NCI-H69 (cell line): ENCODE data around the gene SLC2A6.
"Not testable (repeated sequence)": the region's sequence is repeated elsewhere in the genome, so short reads cannot be mapped to it uniquely, and the experiment has no call there.

Experiments
- DNase-seq: peaks from one replicate; lab custom pipeline; 2025; lab: John Stamatoyannopoulos, UW

The SLC2A6 gene

DNA sequence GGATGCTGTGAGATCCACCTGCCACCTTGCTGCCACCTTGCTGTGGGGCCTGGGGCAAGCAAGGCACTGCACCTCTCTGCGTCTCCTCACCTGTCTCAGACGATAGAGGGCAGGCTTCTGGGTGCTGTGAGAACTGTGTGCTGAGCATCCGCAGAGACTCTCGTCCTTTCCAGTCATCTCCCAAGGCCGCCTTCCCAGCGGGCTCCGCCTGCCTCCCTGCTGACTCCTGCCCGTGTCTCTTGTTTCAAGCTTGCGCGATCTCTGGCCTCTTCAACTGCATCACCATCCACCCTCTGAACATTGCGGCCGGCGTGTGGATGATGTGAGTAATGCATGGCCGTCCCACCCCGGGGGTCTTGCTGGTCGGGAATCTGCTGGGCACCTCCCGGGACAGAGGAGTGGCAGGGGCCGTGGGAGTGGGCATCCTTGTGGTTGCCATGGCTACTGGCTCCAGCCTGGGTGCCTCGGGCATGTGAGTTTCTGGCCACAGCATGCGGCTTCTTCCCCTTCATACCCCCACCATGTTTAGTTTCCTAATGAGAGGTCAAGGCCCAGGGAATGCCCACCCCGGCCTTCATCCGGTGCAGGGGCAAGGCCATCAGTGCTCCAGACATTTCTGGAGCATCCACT lies 15.6 kb downstream of the SLC2A6 start:
- DNase-seq: peak; percentile 27

DNA sequence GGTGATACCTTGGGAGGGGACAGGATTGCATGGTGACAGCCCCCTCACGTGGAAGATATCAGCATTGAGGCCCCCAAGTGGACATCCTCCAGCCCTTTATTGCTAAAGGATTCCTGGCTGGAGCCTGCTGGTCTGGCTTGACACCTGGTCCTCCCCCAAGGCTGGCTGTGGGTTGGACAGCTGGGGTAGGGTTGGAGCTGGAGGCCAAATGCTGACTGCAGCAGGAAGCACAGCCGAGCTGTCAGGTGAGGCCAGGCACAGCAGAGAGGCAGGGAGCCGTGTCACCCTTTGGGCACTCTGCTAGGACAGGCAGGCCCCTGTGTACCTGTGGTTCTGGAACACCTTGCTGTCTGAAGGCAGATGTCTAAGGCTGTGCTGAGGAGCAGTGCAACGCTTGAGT lies 16.9 kb downstream of the SLC2A6 start:
- DNase-seq: peak; percentile 87

DNA sequence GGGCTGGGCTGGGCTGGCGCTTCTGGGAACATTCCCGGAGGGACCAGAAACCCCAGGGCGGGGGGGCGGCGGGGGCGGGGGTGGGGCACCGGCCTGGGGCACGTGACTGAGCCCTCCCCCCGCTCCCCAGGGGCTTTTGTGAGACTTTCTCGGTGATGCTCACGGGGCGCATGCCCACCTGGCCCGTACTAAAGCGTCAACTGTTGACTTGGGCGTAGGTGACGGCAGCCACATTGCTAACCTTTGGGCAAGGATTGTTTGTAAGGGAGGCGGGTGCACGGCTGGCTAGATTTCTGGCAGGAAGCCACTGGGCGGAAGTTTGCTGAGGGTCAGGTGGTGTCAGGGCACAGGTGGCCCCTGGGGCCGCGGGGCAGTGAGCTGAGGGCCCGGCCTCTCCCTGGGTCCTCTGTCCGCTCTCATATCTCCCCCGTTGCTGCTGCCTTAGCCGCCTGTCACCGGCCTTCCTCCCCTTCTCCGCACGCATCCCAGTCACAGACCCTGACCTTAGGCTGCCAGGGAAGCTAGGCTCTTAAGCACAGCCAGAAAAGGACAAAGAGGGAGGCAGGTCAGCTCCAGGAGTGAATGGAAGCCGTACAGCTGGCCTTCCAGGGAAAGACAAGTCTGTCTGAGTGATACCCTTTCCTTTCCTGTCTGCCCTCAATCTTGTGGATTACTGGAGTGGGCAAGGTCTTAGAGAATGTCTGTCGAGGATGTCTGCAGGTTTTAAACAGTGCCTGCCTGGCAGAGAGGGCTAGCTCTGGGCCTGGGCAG lies 18.3 kb downstream of the SLC2A6 start:
- DNase-seq: peak; percentile 93

DNA sequence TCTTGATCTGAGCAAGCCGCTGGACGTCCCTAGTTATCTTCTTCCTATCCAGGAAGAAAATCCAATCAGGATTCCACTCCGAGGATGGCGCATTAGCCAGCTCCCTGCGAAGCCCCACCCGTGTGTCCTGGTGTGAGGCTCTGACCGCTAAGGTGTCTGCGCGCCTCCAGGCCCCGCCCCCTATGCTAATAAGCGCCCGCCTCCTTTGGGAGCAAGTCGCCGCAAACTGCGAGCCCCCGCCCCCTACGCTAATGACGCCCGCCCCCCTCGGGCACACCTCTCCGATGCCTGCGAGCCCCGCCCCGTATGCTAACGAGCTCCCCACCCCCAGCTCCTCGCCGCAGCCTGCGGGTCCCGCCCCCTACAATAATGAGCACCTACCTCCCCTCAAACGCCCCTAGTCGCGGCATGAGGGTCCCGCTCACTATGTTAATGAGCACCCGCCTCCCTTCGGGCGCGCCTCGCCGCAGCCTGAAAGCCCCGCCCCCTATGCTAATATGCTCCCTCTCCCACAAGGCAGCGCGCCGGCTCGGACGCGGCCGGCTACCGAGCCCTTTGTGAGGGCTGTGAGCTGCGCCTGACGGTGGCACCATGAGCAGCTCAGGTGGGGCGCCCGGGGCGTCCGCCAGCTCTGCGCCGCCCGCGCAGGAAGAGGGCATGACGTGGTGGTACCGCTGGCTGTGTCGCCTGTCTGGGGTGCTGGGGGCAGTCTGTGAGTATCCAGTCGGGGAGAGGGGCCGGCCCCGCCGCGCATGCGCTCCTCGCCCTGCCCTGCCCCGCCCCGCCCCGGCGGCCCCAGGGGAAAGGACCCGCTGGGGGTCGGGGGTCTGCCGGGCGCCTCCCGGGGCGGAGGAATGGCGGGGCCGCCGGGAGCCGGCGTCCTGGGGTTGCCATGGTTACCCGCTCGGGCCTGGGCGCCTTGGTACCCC lies 19.2 kb downstream of the SLC2A6 start, which contains the start of gene CACFD1:
Gene CACFD1, plus strand, starts transcription at position 503 of the 929 bp plus-strand sequence. Its CDS starts 89 bp downstream, at position 592.
- peak; percentile 100 for DNase-seq

DNA sequence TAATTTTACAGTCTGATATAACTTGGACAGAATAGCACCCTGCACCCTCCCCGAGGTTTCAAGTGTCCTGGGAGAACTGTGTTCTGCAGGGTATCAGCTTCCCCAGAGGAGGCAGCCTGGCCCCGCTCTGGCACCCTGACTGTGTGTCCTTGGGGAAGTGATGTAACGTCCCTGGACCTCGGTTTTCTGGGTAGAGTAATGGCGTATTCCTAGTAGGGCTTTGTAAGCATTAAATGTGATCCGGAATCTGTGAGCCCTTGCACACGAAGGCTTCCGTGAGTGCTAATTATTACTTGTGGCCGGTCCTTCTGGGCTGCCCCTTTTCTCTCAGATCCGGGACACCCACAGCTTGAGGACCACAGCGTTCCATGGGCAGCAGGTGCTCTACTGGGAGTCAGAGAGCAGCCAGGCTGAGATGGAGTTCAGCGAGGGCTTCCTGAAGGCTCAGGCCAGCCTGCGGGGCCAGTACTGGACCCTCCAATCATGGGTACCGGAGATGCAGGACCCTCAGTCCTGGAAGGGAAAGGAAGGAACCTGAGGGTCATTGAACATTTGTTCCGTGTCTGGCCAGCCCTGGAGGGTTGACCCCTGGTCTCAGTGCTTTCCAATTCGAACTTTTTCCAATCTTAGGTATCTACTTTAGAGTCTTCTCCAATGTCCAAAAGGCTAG lies 20.1 kb downstream of the SLC2A6 start:
- peak; percentile 49 for DNase-seq

DNA sequence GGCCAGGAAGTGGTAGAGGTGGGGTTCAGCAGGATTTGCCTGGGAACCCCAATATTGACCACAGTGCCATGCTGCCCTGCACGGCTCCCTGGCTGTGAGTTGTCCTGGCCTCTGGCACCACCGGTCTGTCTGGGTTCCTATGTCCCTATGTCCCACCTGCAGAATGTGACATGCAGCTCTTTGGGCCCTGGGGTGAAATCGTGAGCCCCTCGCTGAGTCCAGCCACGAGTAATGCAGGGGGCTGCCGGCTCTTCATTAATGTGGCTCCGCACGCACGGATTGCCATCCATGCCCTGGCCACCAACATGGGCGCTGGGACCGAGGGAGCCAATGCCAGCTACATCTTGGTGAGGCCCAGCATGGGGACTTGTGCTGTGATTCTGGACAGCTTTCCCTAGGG lies 21.2 kb downstream of the SLC2A6 start:
- DNase-seq: no peak

DNA sequence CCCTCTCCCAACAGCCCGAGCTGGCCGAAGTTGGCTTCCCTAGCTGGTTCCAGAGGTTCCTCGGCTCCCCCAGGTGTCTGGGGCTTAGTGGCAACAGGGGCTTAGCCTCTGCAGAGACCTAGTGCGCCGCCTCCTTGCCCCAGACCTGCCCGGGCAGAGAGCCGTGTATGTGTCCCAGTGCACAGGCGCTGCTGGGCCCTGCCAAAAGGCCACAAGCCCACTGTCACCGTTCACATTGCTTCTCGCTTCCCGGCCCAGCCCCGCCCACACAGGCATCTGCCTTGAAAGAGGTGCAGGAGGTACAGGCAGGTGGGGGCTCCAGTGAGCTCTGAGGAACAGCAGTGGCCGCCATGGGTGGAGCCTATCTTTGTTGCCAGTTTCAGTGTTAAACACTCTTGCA lies 21.7 kb downstream of the SLC2A6 start:
- DNase-seq: no peak

DNA sequence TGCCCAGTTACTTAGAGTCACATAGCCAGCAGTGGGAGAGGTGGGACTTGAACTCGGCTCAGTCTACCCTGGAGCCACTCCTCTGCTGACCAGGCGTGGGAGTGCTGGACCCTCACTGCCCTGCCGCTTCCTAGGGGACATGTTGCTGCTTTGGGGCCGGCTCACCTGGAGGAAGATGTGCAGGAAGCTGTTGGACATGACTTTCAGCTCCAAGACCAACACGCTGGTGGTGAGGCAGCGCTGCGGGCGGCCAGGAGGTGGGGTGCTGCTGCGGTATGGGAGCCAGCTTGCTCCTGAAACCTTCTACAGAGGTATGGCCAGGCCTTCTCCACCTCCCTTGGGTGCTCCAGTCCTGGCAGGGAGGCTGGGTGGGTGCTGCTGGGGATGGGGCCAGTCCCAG lies 22.5 kb downstream of the SLC2A6 start:
- no peak for DNase-seq

DNA sequence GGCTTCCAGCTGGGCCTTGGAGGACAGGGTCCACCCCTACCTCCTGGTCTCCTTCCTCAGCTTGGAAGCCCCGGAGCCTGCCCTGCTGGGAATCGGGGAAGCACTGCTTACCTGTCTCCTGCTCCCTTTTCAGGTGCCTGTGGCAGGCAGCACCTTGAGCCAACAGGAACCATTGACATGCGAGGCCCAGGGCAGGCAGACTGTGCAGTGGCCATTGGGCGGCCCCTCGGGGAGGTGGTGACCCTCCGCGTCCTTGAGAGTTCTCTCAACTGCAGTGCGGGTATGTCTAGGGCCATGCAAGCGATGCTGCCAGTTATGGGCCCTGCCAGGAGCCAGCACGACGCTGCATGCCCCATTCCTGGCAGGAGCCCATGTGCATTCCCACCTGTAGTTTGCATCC lies 23.0 kb downstream of the SLC2A6 start:
- no peak for DNase-seq

DNA sequence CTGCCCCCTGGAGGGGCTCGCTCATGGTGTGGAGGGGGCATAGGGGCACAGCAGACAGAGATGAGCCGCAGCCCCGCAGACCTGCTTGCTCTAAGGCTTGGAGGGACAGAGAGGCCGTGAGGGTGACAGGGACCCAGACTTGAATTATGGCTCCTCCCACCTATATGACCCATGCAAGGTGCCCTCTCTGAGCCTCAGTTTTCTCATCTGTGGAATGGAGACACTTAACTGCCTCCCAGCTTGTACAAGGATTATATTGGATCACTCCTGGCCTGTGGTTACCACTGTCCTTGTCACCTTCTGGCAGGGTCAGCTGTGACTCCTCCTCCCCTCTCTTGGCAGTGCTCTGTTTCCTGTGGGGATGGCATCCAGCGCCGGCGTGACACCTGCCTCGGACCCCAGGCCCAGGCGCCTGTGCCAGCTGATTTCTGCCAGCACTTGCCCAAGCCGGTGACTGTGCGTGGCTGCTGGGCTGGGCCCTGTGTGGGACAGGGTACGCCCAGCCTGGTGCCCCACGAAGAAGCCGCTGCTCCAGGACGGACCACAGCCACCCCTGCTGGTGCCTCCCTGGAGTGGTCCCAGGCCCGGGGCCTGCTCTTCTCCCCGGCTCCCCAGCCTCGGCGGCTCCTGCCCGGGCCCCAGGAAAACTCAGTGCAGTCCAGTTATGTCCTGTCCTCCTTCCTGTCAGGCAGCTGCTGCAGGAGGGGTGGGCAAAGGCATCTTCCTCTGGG lies 23.8 kb downstream of the SLC2A6 start:
- DNase-seq: no peak

DNA sequence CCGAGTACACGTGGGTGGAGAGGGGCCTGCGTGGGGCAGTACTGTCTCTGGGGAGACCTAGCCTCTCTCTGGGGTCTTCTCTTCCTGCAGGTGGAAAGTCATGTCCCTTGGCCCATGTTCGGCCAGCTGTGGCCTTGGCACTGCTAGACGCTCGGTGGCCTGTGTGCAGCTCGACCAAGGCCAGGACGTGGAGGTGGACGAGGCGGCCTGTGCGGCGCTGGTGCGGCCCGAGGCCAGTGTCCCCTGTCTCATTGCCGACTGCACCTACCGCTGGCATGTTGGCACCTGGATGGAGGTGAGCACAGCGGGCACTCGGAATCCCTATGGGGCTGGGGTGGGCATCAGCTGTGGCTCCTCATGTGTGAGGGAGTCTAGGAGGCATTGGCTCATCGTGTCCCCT lies 24.6 kb downstream of the SLC2A6 start:
- no peak for DNase-seq

DNA sequence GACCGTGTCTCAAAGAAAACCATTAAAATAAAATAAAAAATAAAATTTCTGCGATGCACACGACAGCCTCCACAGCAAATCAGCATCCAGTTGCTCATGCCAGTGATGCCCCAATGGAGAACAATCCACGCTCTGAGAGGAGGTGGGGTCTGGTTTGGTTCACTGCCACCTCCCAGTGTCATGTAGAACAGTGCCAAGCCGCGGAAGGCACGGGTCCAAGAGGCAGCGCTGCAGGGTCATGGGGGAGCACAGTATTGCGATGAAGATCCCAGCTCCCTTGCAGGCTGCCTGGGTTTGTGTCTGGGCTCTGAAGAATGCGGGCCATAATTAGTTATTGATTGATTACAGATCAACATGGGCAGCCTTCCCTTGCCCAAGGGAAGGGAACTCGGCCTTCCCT lies 25.2 kb downstream of the SLC2A6 start:
- peak; percentile 45 for DNase-seq

DNA sequence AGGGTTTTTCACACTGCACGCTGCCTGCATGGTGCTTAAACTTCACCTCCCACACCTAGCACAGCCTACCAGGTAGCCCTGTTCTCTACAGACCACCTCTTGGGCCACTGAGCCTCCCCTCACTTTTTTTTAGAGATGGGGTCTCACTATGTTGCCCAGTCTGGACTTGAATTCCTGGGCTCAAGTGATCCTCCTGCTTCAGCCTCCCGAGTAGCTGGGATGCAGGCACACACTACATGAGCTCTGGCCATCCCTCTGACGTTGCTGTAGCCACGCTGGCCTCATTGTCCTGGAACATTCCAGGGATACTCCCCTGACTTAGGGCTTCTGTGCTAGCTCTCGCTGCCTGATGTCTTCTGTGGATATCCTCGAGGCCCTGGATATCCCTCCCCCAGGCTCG lies 26.3 kb downstream of the SLC2A6 start:
- DNase-seq: no peak

DNA sequence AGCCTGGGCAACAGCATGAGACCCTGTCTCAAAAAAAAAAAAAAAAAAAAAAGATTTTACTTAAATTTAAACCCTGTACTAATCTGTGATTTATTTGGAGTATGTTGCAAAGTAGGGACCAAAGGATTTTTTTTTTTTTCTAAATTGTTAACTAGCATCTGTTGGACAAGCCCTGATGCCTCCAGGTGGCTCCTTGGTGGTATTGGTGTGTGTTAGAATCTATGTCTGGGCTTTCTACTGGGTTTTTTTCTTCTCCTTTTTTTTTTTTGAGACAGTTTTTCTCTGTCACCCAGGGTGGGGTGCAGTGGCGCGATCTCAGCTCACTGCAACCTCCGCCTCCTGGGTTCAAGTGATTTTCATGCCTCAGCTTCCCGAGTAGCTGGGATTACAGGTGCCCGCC lies 27.0 kb downstream of the SLC2A6 start:
- DNase-seq: not testable (repeated sequence)

DNA sequence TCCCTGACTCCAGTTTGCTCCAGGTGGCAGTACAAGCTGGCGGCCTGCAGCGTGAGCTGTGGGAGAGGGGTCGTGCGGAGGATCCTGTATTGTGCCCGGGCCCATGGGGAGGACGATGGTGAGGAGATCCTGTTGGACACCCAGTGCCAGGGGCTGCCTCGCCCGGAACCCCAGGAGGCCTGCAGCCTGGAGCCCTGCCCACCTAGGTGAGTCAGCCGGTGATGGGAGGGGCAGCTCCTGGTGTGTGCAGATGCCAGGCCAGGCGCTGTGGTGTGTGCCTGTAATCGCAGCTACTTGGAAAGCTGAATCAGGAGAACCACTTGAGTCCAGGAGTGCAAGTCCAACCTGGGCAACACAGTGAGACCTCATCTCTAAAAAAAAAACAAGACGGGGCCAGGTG lies 29.1 kb downstream of the SLC2A6 start:
- peak; percentile 87 for DNase-seq

DNA sequence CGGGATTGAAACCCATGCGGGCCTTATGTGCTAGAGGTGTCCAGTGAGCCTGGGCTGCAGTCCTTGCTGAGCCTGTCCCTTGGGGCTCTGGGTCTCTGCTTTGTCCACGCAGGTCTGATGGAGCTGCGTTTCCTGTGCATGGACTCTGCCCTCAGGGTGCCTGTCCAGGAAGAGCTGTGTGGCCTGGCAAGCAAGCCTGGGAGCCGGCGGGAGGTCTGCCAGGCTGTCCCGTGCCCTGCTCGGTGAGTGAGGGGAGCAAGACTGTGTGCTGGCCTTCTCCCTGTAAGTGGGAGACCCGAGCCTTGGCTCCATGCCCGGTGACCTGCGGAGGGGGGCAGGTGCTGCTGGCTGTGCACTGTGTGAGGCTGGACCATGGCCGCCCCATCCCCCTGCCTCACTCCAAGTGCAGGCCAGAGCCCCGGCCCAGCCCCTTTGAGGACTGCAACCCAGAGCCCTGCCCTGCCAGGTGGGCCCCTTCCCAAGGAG lies 30.4 kb downstream of the SLC2A6 start:
- peak; percentile 22 for DNase-seq

DNA sequence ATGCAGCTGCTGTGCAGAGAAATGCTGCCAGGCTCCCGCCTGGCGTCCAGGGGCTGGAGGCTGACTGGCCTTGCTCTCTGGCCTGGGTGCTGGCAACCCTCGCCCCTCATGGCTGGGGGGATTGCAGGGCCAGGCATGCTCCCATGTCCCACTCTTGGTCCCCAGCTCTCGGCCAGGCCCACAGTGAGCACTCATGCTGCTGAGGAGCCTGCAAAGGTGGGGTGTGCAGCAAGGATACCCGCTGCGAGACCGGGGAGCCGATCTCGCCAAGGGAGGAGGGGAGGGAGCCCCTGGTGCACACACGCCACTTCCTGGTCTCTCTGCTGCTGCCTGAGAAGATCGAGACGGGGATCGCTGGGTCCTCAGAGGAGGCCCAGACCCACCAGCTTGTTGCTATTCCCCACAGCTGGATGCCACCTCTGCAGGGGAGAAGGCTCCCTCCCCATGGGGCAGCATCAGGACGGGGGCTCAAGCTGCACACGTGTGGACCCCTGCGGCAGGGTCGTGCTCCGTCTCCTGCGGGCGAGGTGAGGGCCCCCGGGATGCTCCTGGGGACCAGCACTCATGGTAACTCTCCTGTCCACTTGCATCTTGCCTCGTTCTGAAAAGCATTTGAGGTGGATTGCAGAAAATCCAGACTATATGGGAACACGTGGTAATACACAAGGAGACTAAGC lies 33.5 kb downstream of the SLC2A6 start:
- DNase-seq: no peak

DNA sequence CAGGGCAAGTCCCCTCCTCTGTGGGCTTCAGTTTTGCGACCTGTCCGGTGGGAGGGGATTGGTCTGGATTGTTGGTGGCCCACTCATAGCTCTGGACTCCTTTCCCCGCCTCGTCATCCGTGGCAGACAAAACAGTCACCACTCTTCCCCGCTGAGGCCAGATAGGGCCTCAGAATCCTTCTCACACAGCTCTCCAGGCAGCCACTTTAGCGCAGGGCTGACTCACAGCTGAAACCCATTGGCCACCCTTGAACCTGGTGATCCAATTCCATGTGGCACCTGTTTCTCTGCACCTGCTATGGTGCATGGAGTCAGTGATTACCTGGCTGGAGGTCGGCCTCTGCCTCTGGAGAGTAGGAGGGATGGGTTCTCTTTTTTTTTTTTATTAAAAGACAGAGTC lies 34.9 kb downstream of the SLC2A6 start:
- peak; percentile 74 for DNase-seq

DNA sequence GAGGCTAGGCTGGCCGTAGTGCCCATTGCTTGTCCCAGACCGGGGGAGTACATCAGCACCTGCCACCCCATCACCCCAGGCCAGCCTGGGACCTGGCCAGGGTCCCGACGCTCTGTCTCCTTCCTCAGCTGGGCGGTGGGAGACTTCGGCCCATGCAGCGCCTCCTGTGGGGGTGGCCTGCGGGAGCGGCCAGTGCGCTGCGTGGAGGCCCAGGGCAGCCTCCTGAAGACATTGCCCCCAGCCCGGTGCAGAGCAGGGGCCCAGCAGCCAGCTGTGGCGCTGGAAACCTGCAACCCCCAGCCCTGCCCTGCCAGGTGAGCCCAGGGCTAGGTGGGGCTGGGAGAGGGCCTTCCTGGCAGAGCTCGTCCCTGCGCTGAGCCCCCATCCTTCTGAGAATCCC lies 35.7 kb downstream of the SLC2A6 start:
- DNase-seq: no peak

DNA sequence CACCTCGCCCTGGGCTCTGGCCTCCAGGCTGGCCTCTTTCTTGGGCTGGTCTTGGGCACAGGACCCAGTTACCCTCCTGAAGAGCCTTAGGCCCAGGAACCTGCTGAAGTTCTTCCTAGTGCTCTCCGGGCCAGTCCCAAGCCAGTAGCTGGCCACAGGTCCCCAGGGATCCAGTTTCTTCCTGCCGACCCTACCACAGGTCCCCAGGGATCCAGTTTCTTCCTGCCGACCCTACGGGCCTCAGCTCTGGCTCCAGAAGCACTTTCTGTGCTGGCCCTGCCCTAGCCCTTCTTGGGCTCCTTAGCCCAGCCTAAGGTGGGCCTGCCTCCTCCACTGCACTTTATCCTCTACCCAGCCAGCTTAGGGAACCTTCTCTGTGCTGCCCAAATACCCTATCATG lies 37.3 kb downstream of the SLC2A6 start:
- no peak for DNase-seq

DNA sequence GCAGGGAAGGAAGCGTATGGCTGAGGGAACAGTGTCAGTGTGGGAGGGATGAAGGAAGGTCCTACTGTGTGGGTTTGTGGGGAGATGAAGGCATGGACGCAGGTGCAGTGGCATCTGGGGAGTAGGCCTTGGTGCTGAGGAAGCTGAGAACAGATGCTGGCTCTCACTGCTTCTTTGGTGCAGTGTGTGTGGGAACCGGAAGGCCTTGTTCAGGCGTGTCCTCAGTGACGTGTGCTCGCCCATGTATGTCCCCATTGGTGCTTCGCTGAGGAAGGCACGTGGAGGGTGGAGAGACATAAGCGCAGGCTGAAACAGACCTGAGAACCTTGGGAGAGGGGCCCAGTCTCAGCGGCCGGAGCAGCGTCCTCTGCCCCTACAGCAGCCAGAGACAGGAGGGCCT lies 38.0 kb downstream of the SLC2A6 start:
- no peak for DNase-seq
